GM10266 (cell line): ENCODE measurements around the gene PDGFRB.

ENCODE experiments used
- DNase-seq: peaks from one replicate; pipeline ENCODE4 v3.0.0; 2012; ENCODE audit errors: extremely low spot score
- CTCF ChIP-seq: IDR thresholded peaks from 2 replicates; pipeline ENCODE4 v1.5.1; 2012; ENCODE audit warnings: mild to moderate bottlenecking, low read depth; ENCODE audit not compliant: control insufficient read depth, insufficient read depth; ENCODE audit errors: missing control alignments

The PDGFRB gene

GRCh38 chr5:150152636-150153462, 2.8 kb downstream of the PDGFRB start:
- no peak for DNase-seq
- no peak for TF ChIP-seq CTCF

- no peak for DNase-seq
- TF ChIP-seq CTCF = no peak
Measured at GRCh38 chr5:150149618-150150017, 6.0 kb downstream of the PDGFRB start.

DNA sequence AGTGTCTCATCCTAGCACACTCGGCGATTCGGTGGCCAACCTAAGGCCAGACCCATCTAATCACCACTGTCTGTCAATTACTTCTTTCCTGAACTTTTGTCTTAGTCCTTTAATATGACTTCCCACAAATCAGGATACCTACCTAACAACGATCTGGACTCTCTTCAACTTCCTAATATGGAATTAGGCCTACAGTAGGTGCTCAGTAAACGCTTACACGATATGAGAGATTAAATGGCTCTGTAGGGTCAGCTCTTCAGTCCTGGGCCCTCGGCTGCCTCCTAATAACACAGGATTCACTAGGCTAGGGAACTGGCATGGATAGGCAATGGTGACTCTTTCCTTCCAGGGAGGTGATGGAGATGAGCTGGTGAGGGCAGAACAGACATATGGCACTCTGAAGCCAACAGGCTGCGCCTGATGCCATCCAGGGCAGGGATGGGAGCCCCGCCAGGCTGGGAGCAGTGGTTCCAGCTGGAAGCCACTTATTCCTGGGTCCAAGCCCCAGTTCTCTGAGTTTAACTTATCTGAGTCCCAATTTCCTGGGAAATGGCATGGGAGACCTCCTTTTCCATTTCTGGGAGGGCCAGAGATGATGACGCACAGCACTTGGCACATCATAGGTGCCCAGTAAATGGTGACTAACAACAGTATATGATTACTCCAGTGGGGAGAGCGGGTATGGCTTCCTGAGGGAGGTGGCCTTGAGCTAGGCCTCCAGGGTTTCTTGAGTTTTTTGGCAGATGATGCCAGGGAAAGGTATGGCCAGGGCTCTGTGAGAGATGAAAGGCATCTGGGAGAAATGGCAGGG, 7.3 kb downstream of the PDGFRB start:
- no peak for TF ChIP-seq CTCF
- no peak for DNase-seq

DNA sequence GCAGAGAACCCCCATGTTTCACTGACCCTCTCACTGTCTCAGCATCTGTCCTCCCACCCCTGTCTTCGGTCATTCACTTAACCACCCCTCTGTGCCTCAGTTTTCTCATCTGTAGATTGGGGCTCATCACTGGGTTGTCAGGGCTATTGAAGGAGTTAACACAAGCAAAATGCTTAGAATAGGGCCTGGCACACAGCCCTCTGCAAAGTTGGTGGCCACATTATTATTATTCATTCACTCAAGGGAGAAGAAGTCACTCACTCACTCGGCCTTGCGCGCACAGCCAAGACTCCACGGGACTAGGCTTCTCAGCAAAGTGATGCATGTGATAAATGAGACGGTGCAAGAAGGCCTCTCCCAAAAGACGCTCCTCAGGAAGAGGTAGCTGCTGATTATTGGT, 8.0 kb downstream of the PDGFRB start:
- TF ChIP-seq CTCF = no peak
- no peak for DNase-seq

GRCh38 chr5:150146862-150147601, 8.6 kb downstream of the PDGFRB start:
- no peak for DNase-seq
- no peak for TF ChIP-seq CTCF

DNA sequence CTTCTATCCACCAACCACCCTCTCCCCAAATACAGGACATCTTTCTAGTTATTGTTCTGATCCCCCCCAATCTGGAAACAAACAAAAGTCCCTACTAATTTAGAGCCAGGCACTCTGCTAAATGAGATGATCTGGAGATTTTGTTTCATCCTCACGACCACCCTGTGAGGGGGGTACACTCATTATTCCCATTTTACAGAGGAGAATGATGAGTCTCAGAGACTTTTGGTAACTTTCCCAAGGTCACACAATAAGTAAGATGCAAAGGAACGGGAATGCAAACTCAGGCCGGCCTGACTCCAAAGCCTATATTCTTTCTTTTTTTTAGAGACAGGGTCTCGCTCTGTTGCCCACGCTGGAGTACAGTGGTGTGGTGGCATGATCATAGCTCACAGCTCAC, 9.4 kb downstream of the PDGFRB start:
- no peak for TF ChIP-seq CTCF

More for the DNA sequence above, 9.4 kb downstream of the PDGFRB start:
- DNase-seq = no peak
